A673 (cell line): ENCODE results near the gene IKZF2. TPM values are rescaled to one million over a fixed set of nuclear protein-coding genes. Genes with fewer than 3 reads are reported as not detected.

Experiments
- BruUV-seq: library from RNA; stranded (reverse); fragments of 400-500 nt; replicated peaks from 2 replicates; lab custom pipeline; 2021; lab: Mats Ljungman, UMichigan
- CTCF ChIA-PET: fragments of 300-600 bp; sonication (Branson Sonifier 250); formaldehyde crosslinking; loops from one replicate; lab custom pipeline; 2022; ENCODE audit warnings: antibody characterized with exemption; lab: Charles Lee
- POLR2A ChIA-PET: fragments of 300-600 bp; sonication (Branson Sonifier 250); formaldehyde crosslinking; loops from one replicate; lab custom pipeline; 2022; ENCODE audit warnings: antibody characterized with exemption; ENCODE audit not compliant: low non-redundant PET; lab: Charles Lee
- DNase-seq: peaks from one replicate; pipeline ENCODE4 v3.0.0-alpha.2; 2015; ENCODE audit warnings: low spot score
- H3K27ac ChIP-seq: fragments of 200-600 bp; sonication (generic); 2 replicates; pipeline ENCODE4 v1.5.1; 2016; ENCODE audit warnings: mixed run types, low read depth, mild to moderate bottlenecking, mixed read lengths, antibody characterized with exemption, low read length; ENCODE audit not compliant: poor library complexity, severe bottlenecking
- H3K27me3 ChIP-seq: fragments of 200-600 bp; sonication (generic); replicated peaks from 2 replicates; pipeline ENCODE4 v1.6.1; 2017; ENCODE audit warnings: mixed run types, low read depth, mild to moderate bottlenecking, mixed read lengths, antibody characterized with exemption, low read length; ENCODE audit not compliant: insufficient read depth, poor library complexity
- H3K36me3 ChIP-seq: fragments of 200-600 bp; sonication (generic); 2 replicates; pipeline ENCODE4 v1.6.1; 2016; ENCODE audit warnings: mixed run types, mild to moderate bottlenecking, mixed read lengths, antibody characterized with exemption, low read length; ENCODE audit not compliant: insufficient read depth, poor library complexity, severe bottlenecking
- H3K4me1 ChIP-seq: fragments of 200-600 bp; sonication (generic); 2 replicates; pipeline ENCODE4 v1.6.1; 2017; ENCODE audit warnings: mixed run types, mild to moderate bottlenecking, mixed read lengths, antibody characterized with exemption, low read length; ENCODE audit not compliant: insufficient read depth, poor library complexity, severe bottlenecking
- H3K4me3 ChIP-seq: fragments of 200-600 bp; sonication (generic); 2 replicates; pipeline ENCODE4 v1.5.1; 2016; ENCODE audit warnings: low read depth, mixed run types, mild to moderate bottlenecking, mixed read lengths, low read length; ENCODE audit not compliant: poor library complexity, severe bottlenecking
- H3K9me3 ChIP-seq: fragments of 200-600 bp; sonication (generic); 2 replicates; pipeline ENCODE4 v1.6.1; 2016; ENCODE audit warnings: mixed run types, low read depth, mild to moderate bottlenecking, mixed read lengths, antibody characterized with exemption, low read length; ENCODE audit not compliant: poor library complexity, severe bottlenecking
- EZH2 ChIP-seq: fragments of 200-600 bp; sonication (generic); IDR thresholded peaks from 2 replicates; pipeline ENCODE4 v1.6.1; 2017; ENCODE audit warnings: borderline replicate concordance, low read depth, mild to moderate bottlenecking, mixed read lengths, antibody characterized with exemption, low read length; ENCODE audit not compliant: poor library complexity, severe bottlenecking
- intact Hi-C: fragments of 100-400 bp; cut with micrococcal nuclease; formaldehyde crosslinking; loops from one replicate; pipeline ENCODE4 v1.10.0; 2022; ENCODE audit not compliant: unreplicated experiment
- total RNA-seq: library from RNA; stranded (reverse); gene quantifications from 2 replicates; pipeline ENCODE4 v1.2.3, GENCODE V29; 2021
- TF ChIP-seq, protein P1 (sequence below): fragments of 300-800, 200-600 bp; sonication (generic); conservative IDR thresholded peaks from 2 replicates; pipeline ENCODE4 v1.5.1; 2017; ENCODE audit warnings: low read depth, mild to moderate bottlenecking, antibody characterized with exemption, low read length, moderate library complexity, mixed read lengths

The IKZF2 gene
- total RNA-seq, 1 experiment from 2014 or later: 68.6 TPM

DNA sequence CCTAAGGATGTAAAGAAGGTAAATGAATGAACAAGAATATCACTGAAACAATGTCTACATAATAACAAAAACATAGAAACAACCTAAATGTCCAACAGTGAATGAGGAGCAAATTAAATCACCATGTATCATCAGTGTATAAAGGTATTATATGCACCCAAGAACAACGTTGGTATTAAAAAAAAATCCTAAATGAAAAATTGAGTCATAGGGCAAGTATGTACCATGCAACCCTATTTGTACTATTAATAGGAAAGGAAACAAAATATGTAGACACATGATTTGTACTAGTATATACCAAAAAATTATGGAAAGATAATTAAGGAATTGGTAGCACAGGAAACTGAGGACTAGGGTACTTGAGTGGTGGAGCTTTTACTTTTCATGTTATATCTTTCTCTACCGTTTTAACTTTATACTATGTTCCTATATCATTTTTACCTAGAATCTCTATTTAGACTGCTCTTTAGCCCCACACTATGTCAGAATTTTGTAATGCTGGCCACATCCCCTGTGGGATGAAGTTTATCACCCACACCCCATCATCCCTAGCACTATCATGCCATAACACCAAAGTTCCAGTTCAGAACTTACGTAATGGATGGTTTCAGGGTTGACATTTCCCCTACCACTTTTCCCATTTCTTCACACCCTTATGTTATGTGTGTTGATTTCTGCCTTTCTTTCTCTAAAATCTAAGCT, 25.6 kb downstream of the IKZF2 start:
- H3K9me3 ChIP-seq: no peaks in the 10 kb centered on the region
- DNase-seq: peak; percentile 54
- no peak overlapping the region for H3K4me3 ChIP-seq
- ChIA-PET CTCF (interaction anchor here (0.5 to 0.6 kb wide), 2 partner anchors 120 to 587 kb away, joined by 5 to 6 read pairs; no protein-coding TSS in a partner anchor), POLR2A (no interaction called here)
- H3K4me1 ChIP-seq: peaks cover 86% of the 10 kb centered on the region
- no peaks in the 10 kb centered on the region for H3K36me3 ChIP-seq
- no TSS peak for BruUV-seq
- intact Hi-C loops: no loop called here
- no peaks in the 10 kb centered on the region for H3K27me3 ChIP-seq
- no peak overlapping the region for H3K27ac ChIP-seq
- no peak for TF ChIP-seq EZH2
- TF ChIP-seq, protein P1, sequence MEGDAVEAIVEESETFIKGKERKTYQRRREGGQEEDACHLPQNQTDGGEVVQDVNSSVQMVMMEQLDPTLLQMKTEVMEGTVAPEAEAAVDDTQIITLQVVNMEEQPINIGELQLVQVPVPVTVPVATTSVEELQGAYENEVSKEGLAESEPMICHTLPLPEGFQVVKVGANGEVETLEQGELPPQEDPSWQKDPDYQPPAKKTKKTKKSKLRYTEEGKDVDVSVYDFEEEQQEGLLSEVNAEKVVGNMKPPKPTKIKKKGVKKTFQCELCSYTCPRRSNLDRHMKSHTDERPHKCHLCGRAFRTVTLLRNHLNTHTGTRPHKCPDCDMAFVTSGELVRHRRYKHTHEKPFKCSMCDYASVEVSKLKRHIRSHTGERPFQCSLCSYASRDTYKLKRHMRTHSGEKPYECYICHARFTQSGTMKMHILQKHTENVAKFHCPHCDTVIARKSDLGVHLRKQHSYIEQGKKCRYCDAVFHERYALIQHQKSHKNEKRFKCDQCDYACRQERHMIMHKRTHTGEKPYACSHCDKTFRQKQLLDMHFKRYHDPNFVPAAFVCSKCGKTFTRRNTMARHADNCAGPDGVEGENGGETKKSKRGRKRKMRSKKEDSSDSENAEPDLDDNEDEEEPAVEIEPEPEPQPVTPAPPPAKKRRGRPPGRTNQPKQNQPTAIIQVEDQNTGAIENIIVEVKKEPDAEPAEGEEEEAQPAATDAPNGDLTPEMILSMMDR: peak; percentile 37

DNA sequence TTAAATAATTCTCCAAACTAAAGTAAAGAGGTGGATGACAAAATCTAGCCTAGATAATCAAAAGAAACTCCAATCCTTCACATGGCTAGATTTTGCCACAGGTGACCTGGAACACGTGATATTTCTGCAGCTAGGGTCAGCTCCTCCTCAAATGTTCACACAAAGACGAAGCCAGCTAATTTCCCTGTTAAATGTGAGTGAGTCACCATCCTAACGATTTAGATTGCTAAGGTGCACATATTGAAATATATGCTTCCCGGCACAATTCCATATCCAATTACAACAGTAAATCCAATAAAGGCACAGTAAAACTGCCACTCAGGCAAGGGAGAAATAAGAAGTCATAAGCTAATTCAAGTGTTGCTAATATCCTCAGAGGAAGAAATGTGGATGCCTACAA, 28.7 kb downstream of the IKZF2 start:
- DNase-seq: peak; percentile 88
- Histone ChIP-seq H3K27me3 (no peaks in the 10 kb centered on the region), H3K4me3 (no peak overlapping the region), H3K4me1 (peaks cover 94% of the 10 kb centered on the region), H3K36me3 (no peaks in the 10 kb centered on the region), H3K9me3 (no peaks in the 10 kb centered on the region), H3K27ac (peak overlapping the region; percentile 52)
- intact Hi-C loops: no loop called here
- POLR2A ChIA-PET: no interaction called here
- CTCF ChIA-PET: no interaction called here
- BruUV-seq: no TSS peak
- TF ChIP-seq, protein P1: no peak
- TF ChIP-seq EZH2: no peak

DNA sequence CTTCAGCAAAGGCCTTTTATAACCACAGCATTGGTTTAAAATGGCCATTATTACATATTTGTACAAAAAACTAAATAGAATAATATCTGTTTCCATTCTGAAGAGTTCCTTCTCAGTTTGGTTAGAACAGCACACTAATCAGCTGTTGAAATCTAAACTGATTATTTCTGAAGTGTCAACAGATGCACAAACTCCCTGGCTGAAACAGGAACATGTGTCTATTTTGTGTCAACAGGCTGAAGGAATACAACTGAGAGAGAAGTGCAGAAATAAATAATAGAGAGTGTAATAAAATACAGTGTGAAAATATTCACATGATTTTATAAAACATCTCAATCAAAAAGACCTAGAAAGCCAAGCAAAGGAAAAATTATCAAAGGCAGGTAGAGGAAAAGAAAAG, 29.7 kb downstream of the IKZF2 start:
- intact Hi-C loops: no loop called here
- TF ChIP-seq, protein P1: no peak
- no peak for TF ChIP-seq EZH2
- CTCF ChIA-PET: no interaction called here
- H3K36me3 ChIP-seq: no peaks in the 10 kb centered on the region
- BruUV-seq: no TSS peak
- H3K9me3 ChIP-seq: no peaks in the 10 kb centered on the region
- no peaks in the 10 kb centered on the region for H3K27me3 ChIP-seq
- no peak for DNase-seq
- no peak overlapping the region for H3K4me3 ChIP-seq
- peaks cover 95% of the 10 kb centered on the region for H3K4me1 ChIP-seq
- POLR2A ChIA-PET: no interaction called here
- H3K27ac ChIP-seq: peak overlapping the region; percentile 52
